ENCODE data around the gene RBMS1.
A peak's percentile ranks its signal among the peaks of the same experiment; 100 is the strongest.

RBMS1 gene

GRCh38 chr2:160402997-160403979 lies 90.3 kb downstream of the RBMS1 start:
- Mint-ChIP-seq H3K4me3 (peak overlapping the region; percentile 86), H3K27ac (peak overlapping the region; percentile 81), H3K4me1 (peaks cover 63% of the 10 kb centered on the region), H3K36me3 (peaks cover 12% of the 10 kb centered on the region), H3K9me3 (no peaks in the 10 kb centered on the region)
- no peak for DNase-seq (ENCODE audit: low spot score in 2 of 2)
- ATAC-seq: peak; percentile 46

DNA sequence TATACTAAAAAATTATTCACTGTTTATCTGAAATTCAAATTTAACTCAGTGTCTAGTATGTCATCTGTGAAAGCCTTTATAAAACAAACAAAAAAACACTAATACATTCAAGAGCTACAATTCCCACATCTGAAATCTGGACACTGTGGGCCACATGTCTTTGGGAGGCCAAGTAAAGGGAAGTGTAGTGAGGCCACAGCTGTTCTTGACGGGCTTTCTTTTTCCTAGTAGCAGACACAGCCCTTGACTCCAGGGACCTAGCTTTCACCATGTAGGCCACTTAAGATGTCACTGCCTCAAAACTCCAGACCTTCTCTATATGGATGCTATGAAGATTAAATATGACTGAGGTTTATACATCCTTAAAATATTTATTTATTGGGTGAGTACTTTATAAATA lies 91.1 kb downstream of the RBMS1 start:
- no peak for ATAC-seq
- peak overlapping the region; percentile 81 for H3K27ac Mint-ChIP-seq
- peak overlapping the region; percentile 86 for H3K4me3 Mint-ChIP-seq

DNA sequence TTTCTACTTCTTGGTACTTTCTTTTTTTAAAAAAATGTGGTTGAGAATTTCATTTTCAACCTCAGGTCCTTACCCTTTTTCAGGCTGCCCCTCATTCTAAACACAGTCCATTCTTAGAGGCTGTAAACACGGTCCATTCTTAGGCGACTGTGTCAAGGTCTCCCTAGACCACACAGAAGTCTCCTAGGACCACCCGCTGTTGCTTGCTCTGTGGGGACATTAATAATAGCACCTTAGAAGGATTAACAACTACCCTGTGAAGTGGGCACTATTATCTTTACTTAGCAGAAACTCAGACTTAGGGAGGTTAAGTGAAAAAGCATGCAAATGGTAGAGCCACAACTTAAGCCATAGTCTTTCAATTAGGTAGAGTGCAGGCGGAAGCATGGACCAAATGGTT lies 91.7 kb downstream of the RBMS1 start:
- peaks cover 58% of the 10 kb centered on the region for H3K4me1 Mint-ChIP-seq
- no peaks in the 10 kb centered on the region for H3K9me3 Mint-ChIP-seq
- DNase-seq (ENCODE audit: low spot score in 2 of 2) (no peak), ATAC-seq (no peak)
- H3K27ac Mint-ChIP-seq: peak overlapping the region; percentile 81
- H3K4me3 Mint-ChIP-seq: peak overlapping the region; percentile 86
- peaks cover 4% of the 10 kb centered on the region for H3K36me3 Mint-ChIP-seq

More for the DNA sequence above, 91.1 kb downstream of the RBMS1 start:
- Mint-ChIP-seq H3K9me3 (no peaks in the 10 kb centered on the region), H3K36me3 (peaks cover 7% of the 10 kb centered on the region), H3K4me1 (peaks cover 59% of the 10 kb centered on the region)
- DNase-seq (ENCODE audit: low spot score in 2 of 2): no peak

DNA sequence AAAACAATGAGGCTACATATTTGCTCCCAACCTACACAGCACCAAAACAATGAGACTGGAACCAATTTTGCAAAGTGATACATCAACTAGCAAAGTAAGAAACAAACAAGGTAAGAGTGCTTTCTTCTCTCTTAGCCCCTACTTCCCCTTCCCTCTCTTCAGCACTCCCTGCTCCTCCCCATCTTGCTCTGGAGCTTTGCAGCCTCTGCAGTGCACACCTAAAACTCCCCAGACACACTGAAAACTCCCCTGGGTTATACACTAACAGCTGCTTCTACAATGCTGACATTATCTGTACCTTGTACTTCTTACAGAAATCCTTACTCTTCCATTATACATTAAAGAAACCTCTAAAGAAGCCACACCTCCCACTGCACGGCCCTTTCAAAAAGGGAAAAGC lies 93.7 kb downstream of the RBMS1 start:
- no peaks in the 10 kb centered on the region for H3K9me3 Mint-ChIP-seq
- H3K27ac Mint-ChIP-seq: no peak overlapping the region
- H3K36me3 Mint-ChIP-seq: no peaks in the 10 kb centered on the region
- DNase-seq (ENCODE audit: low spot score in 2 of 2) (no peak), ATAC-seq (no peak)
- no peak overlapping the region for H3K4me3 Mint-ChIP-seq
- H3K4me1 Mint-ChIP-seq: peaks cover 44% of the 10 kb centered on the region

DNA sequence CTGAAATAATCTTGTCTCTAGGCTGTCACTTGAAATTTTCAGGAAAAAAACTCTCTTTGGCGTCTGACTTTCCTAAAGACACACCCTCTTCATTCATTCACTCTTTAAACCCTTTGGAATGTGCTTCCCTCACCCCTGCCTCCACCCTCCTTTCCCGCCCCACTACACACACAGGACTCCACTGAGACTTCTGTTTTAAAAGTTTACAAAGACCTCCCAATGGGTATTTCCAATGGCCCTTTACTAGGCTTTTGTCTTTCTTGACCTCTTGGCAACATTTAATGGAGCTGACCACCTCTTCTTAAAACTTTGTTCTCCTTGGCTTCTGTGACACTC lies 96.1 kb downstream of the RBMS1 start:
- no peak overlapping the region for H3K4me3 Mint-ChIP-seq
- H3K36me3 Mint-ChIP-seq: no peaks in the 10 kb centered on the region
- DNase-seq (ENCODE audit: low spot score in 2 of 2) (no peak), ATAC-seq (no peak)
- H3K9me3 Mint-ChIP-seq: no peaks in the 10 kb centered on the region
- no peak overlapping the region for H3K27ac Mint-ChIP-seq
- H3K4me1 Mint-ChIP-seq: peaks cover 42% of the 10 kb centered on the region

DNA sequence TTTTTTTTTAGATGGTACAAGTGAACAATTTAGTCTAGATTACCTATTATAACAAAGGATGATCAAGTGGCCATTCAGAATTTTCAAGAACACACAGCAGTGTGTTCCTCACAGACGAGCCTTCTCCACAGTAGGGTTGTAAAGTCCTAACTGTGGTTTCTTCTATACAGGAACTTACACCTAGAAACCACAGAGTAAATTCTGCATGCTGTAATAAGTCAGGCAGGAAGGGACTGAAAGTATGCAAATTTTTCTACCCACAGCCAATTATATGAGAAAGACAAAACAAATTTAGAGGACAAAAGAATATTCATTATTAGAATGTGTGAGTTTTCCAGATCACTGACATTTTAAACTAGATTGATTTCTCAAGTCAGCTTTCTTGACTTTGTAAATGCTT lies 99.5 kb downstream of the RBMS1 start:
- peaks cover 3% of the 10 kb centered on the region for H3K9me3 Mint-ChIP-seq
- H3K4me1 Mint-ChIP-seq: peaks cover 55% of the 10 kb centered on the region
- peak overlapping the region; percentile 35 for H3K27ac Mint-ChIP-seq
- peak overlapping the region; percentile 41 for H3K4me3 Mint-ChIP-seq
- peak; percentile 99 for ATAC-seq
- no peaks in the 10 kb centered on the region for H3K36me3 Mint-ChIP-seq
- DNase-seq (ENCODE audit: low spot score in 2 of 2): no peak

- ATAC-seq: no peak
- H3K4me1 Mint-ChIP-seq: peaks cover 75% of the 10 kb centered on the region
- peaks cover 3% of the 10 kb centered on the region for H3K9me3 Mint-ChIP-seq
- H3K4me3 Mint-ChIP-seq: no peak overlapping the region
- no peak for DNase-seq (ENCODE audit: low spot score in 2 of 2)
- no peaks in the 10 kb centered on the region for H3K36me3 Mint-ChIP-seq
- H3K27ac Mint-ChIP-seq: no peak overlapping the region
Observed at GRCh38 chr2:160392201-160392600, 101.4 kb downstream of the RBMS1 start.

DNA sequence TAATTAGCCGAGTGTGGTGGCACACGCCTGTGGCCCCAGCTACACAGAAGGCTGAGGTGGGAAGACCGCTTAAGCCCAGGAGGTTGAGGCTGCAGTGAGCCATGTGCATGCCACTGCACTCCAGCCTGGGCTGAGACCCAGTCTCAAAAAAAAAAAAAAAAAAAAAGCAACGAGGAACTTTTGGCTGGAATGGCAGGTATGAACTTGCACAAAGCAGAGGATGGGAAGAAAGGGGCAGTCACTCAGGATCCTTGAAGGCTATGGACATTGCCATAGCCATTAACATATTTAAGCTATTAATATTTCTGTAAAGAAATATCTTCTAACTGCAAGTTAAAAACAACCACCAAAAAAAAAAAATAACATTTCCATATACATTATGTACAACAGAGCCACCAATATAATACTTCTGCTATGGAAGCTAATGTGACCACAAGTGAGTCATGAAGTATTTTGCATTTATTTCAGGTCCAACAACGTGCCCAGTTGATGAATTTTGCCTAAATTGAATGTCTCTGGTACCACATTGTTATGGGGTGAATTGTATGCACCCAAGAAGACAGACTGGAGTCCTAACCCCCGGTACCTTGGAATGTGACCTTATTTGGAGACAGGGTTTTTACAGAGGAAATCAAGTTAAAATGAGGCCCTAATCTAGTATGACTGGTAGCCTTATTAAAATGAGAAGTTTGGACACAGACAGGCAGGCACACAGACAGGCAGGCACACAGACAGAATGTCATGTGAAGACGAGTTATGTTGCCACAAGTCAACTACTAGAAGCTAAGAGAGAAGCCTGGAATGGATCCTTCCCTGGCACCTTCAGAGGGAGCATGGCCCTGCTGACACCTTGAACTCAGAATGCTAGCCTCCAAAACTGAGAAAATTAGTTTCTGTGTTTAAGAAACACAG lies 102.8 kb downstream of the RBMS1 start:
- H3K4me3 Mint-ChIP-seq: peak overlapping the region; percentile 27
- H3K36me3 Mint-ChIP-seq: no peaks in the 10 kb centered on the region
- peak; percentile 6 for ATAC-seq
- H3K27ac Mint-ChIP-seq: peak overlapping the region; percentile 80
- H3K4me1 Mint-ChIP-seq: peaks cover 84% of the 10 kb centered on the region
- H3K9me3 Mint-ChIP-seq: peaks cover 3% of the 10 kb centered on the region
- no peak for DNase-seq (ENCODE audit: low spot score in 2 of 2)

- Mint-ChIP-seq H3K4me3 (peak overlapping the region; percentile 27), H3K4me1 (peaks cover 90% of the 10 kb centered on the region), H3K9me3 (peaks cover 3% of the 10 kb centered on the region), H3K36me3 (no peaks in the 10 kb centered on the region), H3K27ac (peak overlapping the region; percentile 80)
- DNase-seq (ENCODE audit: low spot score in 2 of 2): no peak
- ATAC-seq: no peak
Observed at GRCh38 chr2:160389875-160390274, 103.7 kb downstream of the RBMS1 start.

DNA sequence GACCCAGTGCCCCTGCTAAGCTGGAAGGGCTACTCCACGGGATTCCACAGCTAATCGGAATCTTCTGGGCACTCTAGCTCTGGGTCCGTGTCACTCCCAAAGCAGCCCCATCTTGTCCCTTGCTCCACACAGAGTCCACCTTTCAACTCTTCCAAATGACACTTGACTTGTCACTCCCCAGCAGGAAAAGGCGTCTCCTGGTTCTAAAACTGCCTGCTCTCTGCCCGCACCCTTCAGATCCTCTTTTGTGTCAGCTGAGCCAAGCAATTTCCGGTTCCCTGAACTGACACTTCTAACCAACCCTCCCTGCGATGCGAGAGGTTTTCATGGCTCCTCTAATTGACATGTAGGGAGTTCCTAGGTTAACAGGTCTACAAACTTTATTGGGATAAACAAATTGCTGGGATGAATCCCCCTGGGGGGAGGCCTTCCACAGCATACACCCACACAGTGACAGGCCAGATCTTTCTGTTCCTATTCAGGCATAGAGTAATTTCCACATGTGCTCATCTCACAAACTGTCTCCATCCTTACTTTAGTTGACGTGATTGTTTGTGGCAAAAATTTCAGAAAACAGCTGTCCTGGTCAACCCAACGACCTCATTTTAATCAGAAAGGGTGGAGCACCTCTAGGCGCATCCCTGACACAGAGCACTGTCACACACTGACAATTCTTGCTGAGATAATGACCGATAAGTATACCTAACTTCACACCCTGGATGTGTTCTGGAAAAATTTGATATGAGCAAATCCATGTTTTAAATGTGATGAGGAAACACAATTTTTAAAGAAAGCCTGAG lies 104.9 kb downstream of the RBMS1 start:
- no peak for DNase-seq (ENCODE audit: low spot score in 2 of 2)
- Mint-ChIP-seq H3K4me3 (peak overlapping the region; percentile 58), H3K27ac (peak overlapping the region; percentile 73), H3K9me3 (peaks cover 3% of the 10 kb centered on the region), H3K4me1 (peaks cover 89% of the 10 kb centered on the region), H3K36me3 (no peaks in the 10 kb centered on the region)
- peak; percentile 78 for ATAC-seq

DNA sequence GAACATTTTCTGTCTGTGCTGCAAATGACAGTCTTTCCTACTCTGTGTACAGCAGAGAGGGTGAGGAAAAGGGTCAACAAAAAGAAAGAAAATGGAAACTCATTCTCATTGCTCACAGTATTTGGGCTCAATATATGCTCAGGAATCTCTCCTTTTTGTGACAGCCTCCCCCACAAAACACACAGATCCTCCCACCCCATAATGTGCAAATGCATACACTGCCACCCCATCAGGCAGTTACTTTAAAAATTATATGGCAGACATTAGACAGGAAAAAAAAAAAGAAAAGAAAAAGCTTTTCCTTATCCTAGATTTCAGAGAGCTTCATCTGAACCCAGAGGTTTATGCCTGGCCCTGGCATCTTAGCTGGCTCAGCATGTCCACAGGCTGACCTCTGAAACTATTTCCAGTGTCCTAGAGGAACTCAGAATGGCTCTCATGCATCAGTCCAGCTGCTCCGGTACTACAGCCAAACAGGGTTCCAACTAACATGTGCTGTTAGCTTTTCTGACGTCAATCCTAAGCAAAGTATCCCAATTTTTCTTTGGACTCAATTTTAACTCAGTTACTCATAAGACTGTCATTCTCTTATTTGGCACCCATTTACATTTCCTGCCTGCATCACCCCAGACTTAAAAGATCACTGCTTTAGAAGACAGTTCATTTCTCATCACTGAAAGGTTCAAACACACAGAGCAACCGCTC lies 105.9 kb downstream of the RBMS1 start:
- H3K4me3 Mint-ChIP-seq: peak overlapping the region; percentile 58
- H3K27ac Mint-ChIP-seq: peak overlapping the region; percentile 73
- H3K36me3 Mint-ChIP-seq: no peaks in the 10 kb centered on the region
- ATAC-seq (peak; percentile 55), DNase-seq (ENCODE audit: low spot score in 2 of 2) (no peak)
- peaks cover 89% of the 10 kb centered on the region for H3K4me1 Mint-ChIP-seq
- peaks cover 3% of the 10 kb centered on the region for H3K9me3 Mint-ChIP-seq

- no peak for DNase-seq (ENCODE audit: low spot score in 2 of 2)
- Mint-ChIP-seq H3K27ac (peak overlapping the region; percentile 63), H3K9me3 (no peaks in the 10 kb centered on the region), H3K4me1 (peaks cover 88% of the 10 kb centered on the region), H3K36me3 (no peaks in the 10 kb centered on the region), H3K4me3 (no peak overlapping the region)
- ATAC-seq: peak; percentile 73
Observed at GRCh38 chr2:160384791-160385190, 108.8 kb downstream of the RBMS1 start.

DNA sequence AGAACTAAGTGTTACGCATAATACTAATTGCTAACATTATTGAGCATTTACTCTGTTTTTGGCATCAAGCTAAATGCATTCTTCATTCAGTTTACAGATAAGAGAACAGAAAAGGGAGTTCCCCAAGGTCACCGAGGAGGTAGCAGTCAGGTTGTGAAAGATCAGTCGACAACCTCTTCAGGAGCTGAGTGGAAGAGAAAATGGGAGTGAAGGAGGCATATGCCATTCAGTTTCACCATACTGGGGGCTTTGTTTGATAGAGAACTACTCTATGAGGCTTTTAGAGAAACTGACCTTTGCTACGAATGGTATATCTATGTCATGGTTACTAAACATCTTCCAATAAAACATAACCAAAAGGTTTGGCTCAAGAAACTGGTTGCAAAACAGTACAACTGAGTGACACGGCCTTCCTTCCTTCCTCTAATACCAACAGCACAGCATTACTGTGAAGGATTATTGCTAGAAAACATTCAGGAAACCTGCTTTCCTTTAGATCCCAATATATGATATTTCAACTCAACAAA lies 112.1 kb downstream of the RBMS1 start:
- no peak for DNase-seq (ENCODE audit: low spot score in 2 of 2)
- H3K27ac Mint-ChIP-seq: peak overlapping the region; percentile 84

DNA sequence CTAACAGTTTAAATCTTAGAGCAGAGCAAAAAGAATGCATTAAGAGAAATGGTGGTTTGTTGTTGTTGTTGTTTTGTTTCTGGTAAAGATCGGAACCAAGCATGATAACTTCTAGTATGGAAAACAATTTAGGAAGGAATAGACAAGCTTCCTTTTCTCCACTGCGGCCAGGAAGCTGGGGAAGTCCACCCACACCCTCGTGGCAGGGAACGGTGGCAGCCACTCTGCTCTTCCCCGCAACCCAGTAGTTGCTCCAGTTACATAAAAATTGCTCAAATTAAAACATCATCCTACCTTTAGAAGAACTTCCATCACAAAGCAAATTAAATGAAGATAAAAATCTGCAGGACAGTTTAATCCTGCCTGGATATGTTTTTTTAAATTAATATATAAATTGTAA lies 113.0 kb downstream of the RBMS1 start:
- H3K9me3 Mint-ChIP-seq: no peaks in the 10 kb centered on the region
- peak overlapping the region; percentile 85 for H3K27ac Mint-ChIP-seq
- no peak for ATAC-seq
- no peaks in the 10 kb centered on the region for H3K36me3 Mint-ChIP-seq
- no peak for DNase-seq (ENCODE audit: low spot score in 2 of 2)
- peaks cover 74% of the 10 kb centered on the region for H3K4me1 Mint-ChIP-seq
- peak overlapping the region; percentile 42 for H3K4me3 Mint-ChIP-seq

More for the DNA sequence above, 112.1 kb downstream of the RBMS1 start:
- peak; percentile 42 for ATAC-seq
- peak overlapping the region; percentile 9 for H3K4me3 Mint-ChIP-seq
- no peaks in the 10 kb centered on the region for H3K36me3 Mint-ChIP-seq
- no peaks in the 10 kb centered on the region for H3K9me3 Mint-ChIP-seq
- H3K4me1 Mint-ChIP-seq: peaks cover 77% of the 10 kb centered on the region

All from stimulated activated effector memory CD8-positive, alpha-beta T cell treated with anti-CD3 and anti-CD28 coated beads, Interleukin-12 subunit alpha, Interleukin-12 subunit beta, amount 100 ng/mL, for 72 hours (primary cell).